ENCODE measurements around the gene IGFL2. TPM values are rescaled to one million over a fixed set of nuclear protein-coding genes. Genes with fewer than 3 reads are reported as not detected.
A peak's percentile ranks its signal among the peaks of the same experiment; 100 is the strongest.

IGFL2 gene
- total RNA-seq, 1 experiment from 2014 or later, result not detected

- peak; percentile 85 to 98 for DNase-seq
- no TSS peak for BruUV-seq (replicated peaks)
- peaks cover 27% of the 10 kb centered on the region for H4K20me1 ChIP-seq (ENCODE audit: insufficient read depth)
- H3K4me2 ChIP-seq, result peak overlapping the region; percentile 90
- peaks cover 47% of the 10 kb centered on the region for H3K79me2 ChIP-seq (ENCODE audit: low read depth)
- no peaks in the 10 kb centered on the region for H3K9me2 ChIP-seq (ENCODE audit: insufficient read depth)
- TF ChIP-seq EZH2 (IDR thresholded peaks at IDR 0.05; ENCODE audit: low read depth) (no peak), CTCF (conservative IDR thresholded peaks at IDR 0.05) (no peak)
- ChIA-PET POLR2A (ENCODE audit: unreplicated experiment) (interaction anchor here (0.5 to 0.9 kb wide), 4 partner anchors 21 to 70 kb away, joined by 4 to 7 read pairs (median 5); partner anchors contain the start of gene IGFL1), CTCF (interaction anchor here (0.9 kb wide), 1 partner anchor 14 kb away, joined by 4 read pairs; no protein-coding TSS in a partner anchor)
- H3K4me3 ChIP-seq, result peak overlapping the region; percentile 65
- H3K36me3 ChIP-seq (ENCODE audit: low read depth), result peaks cover 44% of the 10 kb centered on the region
- intact Hi-C loops (cut with micrococcal nuclease; ENCODE audit: unreplicated experiment), result loop anchor here (1.0 to 2.0 kb wide), 5 partner anchors 8 to 60 kb away; no protein-coding TSS in a partner anchor
- H2AFZ ChIP-seq, result no peak overlapping the region
- peak overlapping the region; percentile 97 for H3K27ac ChIP-seq
- peaks cover 76% of the 10 kb centered on the region for H3F3A ChIP-seq (ENCODE audit: insufficient read depth, low read depth)
- H3K27me3 ChIP-seq (ENCODE audit: insufficient read depth, low read depth), result no peaks in the 10 kb centered on the region
- no peaks in the 10 kb centered on the region; the same call in 1 of the 2 replicates for H3K9me3 ChIP-seq (ENCODE audit: insufficient read depth, low read depth)
- peaks cover 87% of the 10 kb centered on the region for H3K4me1 ChIP-seq (replicated peaks; ENCODE audit: insufficient read depth)
These were observed 55.1 kb downstream of the IGFL2 start for GRCh38 chr19:46202872-46203860.

DNA sequence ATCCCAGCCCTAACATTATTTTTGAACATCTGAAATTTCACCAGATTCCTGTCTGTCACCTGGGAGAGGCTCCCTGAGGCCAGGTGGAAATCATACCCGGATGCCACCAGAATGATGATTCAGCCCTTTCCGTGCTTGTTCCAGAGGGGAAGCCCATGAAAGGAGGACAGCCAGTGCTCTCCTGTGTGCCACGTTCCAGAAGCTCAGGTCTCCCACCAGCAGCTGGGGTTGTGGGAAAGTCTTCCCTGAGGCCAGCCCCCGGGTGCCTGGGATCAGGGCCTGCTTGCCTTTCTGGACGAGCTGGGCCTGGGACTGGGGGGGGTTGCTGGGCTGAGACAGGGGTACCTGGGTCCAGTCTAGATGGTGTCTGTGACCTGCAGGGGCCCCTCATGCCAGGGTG, 56.0 kb downstream of the IGFL2 start:
- CTCF ChIA-PET, result no interaction called here
- no peak for DNase-seq
- Histone ChIP-seq H3K27me3 (ENCODE audit: insufficient read depth, low read depth) (no peaks in the 10 kb centered on the region), H3F3A (ENCODE audit: insufficient read depth, low read depth) (peaks cover 75% of the 10 kb centered on the region), H3K9me2 (ENCODE audit: insufficient read depth) (no peaks in the 10 kb centered on the region), H3K9me3 (ENCODE audit: insufficient read depth, low read depth) (no peaks in the 10 kb centered on the region; the same call in 1 of the 2 replicates), H3K4me1 (replicated peaks; ENCODE audit: insufficient read depth) (peaks cover 87% of the 10 kb centered on the region), H4K20me1 (ENCODE audit: insufficient read depth) (peaks cover 19% of the 10 kb centered on the region; the same call in 1 of the 2 replicates), H3K4me2 (peak overlapping the region; percentile 90), H2AFZ (no peak overlapping the region), H3K27ac (peak overlapping the region; percentile 97), H3K36me3 (ENCODE audit: low read depth) (peaks cover 36% of the 10 kb centered on the region), H3K4me3 (peak overlapping the region; percentile 65; the same call in 1 of the 2 replicates), H3K79me2 (ENCODE audit: low read depth) (peaks cover 39% of the 10 kb centered on the region)
- BruUV-seq (replicated peaks), result no TSS peak
- POLR2A ChIA-PET (ENCODE audit: unreplicated experiment), result interaction anchor here (0.7 kb wide), 1 partner anchor 26 kb away, joined by 7 read pairs; the partner anchor contains the start of gene IGFL1
- TF ChIP-seq CTCF (conservative IDR thresholded peaks at IDR 0.05) (no peak), EZH2 (IDR thresholded peaks at IDR 0.05; ENCODE audit: low read depth) (no peak)
- intact Hi-C loops (cut with micrococcal nuclease; ENCODE audit: unreplicated experiment), result no loop called here

DNA sequence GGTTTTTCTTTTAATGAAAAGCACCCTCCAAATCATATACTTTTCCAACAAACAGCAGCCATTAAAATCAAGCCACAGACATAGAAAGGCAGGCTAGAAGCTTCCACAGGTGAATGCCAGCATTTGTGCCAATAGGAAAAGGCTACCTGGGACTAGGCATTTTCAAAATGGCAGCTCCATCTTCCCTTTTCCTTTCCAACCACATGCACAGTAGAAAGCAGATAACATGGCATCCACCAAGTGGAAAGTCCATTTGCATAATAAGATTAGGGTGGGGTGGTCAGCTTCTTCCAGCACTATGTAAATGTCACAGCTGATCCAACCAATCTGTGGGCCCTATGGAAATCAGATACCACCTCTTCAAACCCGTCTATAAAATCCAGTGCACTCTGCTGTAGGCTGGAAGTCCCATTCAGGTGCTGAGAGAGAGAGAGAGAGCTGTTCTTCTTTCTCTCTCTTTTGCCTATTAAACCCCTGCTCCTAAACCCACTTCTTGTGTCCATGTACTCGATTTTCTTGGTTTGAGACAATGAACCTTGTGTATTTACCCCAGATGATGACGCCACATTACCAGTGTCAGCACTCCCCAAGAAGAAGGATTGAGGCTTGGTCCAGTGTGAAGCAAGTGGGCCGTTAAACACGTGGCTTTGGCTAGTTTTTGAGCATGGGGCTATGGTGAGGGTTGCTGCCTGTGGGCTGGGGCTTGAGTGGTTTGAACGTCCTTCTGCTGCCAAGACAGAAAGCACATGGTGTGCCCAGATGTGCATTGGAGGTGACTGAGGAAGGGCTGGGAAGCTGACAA, 57.3 kb downstream of the IGFL2 start:
- Histone ChIP-seq H3K4me3 (no peak overlapping the region), H3K27me3 (ENCODE audit: insufficient read depth, low read depth) (no peaks in the 10 kb centered on the region), H4K20me1 (ENCODE audit: insufficient read depth) (peaks cover 8% of the 10 kb centered on the region; the same call in 1 of the 2 replicates), H2AFZ (no peak overlapping the region), H3K79me2 (ENCODE audit: low read depth) (peaks cover 25% of the 10 kb centered on the region), H3K4me2 (no peak overlapping the region), H3K9me3 (ENCODE audit: insufficient read depth, low read depth) (no peaks in the 10 kb centered on the region; the same call in 1 of the 2 replicates), H3K36me3 (ENCODE audit: low read depth) (peaks cover 25% of the 10 kb centered on the region), H3K4me1 (replicated peaks; ENCODE audit: insufficient read depth) (peaks cover 87% of the 10 kb centered on the region), H3F3A (ENCODE audit: insufficient read depth, low read depth) (peaks cover 75% of the 10 kb centered on the region), H3K27ac (peak overlapping the region; percentile 61), H3K9me2 (ENCODE audit: insufficient read depth) (no peaks in the 10 kb centered on the region)
- DNase-seq, result no peak
- intact Hi-C loops (cut with micrococcal nuclease; ENCODE audit: unreplicated experiment), result no loop called here
- CTCF ChIA-PET, result interaction anchor here (0.6 kb wide), 1 partner anchor 645 kb away, joined by 3 read pairs; the partner anchor contains the start of gene AP2S1
- no TSS peak for BruUV-seq (replicated peaks)
- TF ChIP-seq CTCF (conservative IDR thresholded peaks at IDR 0.05), result no peak
- TF ChIP-seq EZH2 (IDR thresholded peaks at IDR 0.05; ENCODE audit: low read depth), result no peak
- POLR2A ChIA-PET (ENCODE audit: unreplicated experiment), result interaction anchor here (0.5 to 1.3 kb wide), 2 partner anchors 74 to 168 kb away, joined by 5 read pairs; no protein-coding TSS in a partner anchor
